ENCODE measurements around the gene KLF9.

Gene KLF9

DNA sequence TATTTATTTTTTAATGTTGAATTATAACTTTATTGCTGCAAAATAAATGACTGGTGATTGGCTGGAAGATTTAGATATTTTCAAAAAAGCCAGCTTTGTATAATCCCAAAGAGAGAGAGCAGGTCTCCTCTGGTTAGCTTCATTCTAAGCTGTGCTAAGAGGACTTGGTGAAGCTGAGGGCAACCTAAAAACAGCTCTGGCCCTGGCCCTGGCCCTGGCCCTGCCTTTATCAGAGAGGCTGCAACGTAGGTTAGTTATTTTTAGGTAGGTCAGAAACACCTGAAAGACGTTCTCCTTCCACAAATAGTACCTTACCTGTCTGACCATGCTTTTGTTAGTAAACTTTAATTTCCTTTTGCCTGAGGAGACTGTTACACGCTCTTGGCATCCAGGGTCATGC, 58.7 kb downstream of the KLF9 start:
- DNase-seq (ENCODE audit: low spot score), result no peak

DNA sequence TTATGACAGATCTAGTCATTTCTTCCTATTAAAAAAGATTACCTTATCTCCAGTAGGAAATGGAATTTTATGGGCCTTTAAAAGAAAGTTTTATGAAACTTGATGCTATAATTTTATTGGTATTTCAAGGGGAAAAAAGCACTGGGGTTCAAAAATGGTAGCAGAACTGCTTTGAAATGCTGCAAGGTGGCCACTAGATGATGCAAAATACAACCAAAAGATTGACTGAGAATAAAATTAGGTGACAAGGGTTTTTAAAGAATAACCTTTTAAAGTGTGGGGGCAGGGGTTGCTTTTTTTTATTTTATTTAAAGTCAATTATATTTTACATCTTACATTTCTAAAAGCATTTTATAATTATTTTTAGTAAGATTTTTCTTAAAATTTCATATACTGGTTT, 61.7 kb downstream of the KLF9 start:
- DNase-seq (ENCODE audit: low spot score), result peak; percentile 33

DNA sequence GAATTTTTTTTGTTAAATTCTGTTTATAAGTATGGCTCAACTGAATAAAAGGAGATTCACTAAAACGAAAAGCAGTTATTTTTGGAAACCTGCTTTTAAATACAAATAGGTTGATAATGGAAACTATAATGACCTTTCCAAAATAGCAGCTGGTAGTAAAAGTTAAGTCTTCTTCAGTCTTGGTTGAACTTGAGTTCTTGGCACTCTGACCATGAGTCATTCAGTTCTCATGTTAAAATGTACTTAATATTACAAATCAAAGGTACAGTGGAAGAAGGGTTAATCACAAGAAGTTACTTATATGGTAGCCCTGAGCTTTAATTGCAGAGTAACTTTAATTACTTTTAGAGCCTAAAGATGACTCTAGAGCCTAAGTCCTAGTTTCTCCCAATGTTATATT, 62.1 kb downstream of the KLF9 start:
- no peak for DNase-seq (ENCODE audit: low spot score)

DNA sequence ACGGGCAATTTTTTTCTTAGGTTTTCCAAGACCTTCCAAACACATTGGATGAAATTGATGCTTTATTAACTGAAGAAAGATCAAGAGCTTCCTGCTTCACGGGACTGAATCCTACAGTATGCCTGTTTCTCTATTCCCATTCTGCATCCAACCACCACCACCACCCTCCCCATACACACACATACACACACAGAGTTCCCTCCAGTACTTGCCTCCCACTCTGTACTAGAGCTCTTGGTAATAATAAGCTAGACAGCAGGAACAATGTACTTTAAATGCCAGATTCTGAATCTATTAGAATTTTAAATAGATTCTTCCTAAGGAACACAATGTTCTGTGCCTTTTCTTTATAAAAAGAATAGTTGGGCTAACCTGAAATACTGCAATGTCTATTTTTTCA, 67.4 kb downstream of the KLF9 start:
- DNase-seq (ENCODE audit: low spot score), result no peak

- DNase-seq (ENCODE audit: low spot score), result peak; percentile 42
Observed at GRCh38 chr9:70340572-70340971, 73.9 kb downstream of the KLF9 start.

All from globus pallidus (tissue), 1 donor.